Parathyroid adenoma (tissue), 2 donors: ENCODE measurements around the gene TMEM33.

Experiments used
- H2AFZ ChIP-seq: fragments of 300-600 bp; sonication (generic); one replicate; pipeline ENCODE4 v1.7.0; 2017; ENCODE audit warnings: antibody characterized with exemption, mild to moderate bottlenecking
- H3K27ac ChIP-seq: fragments of 300-600 bp; sonication (generic); one replicate; pipeline ENCODE4 v1.7.0; 2017
- H3K27me3 ChIP-seq: fragments of 300-600 bp; sonication (generic); one replicate; pipeline ENCODE4 v1.7.0; 2017; ENCODE audit warnings: low read length; ENCODE audit not compliant: control insufficient read depth, insufficient read depth
- H3K36me3 ChIP-seq: fragments of 300-600 bp; sonication (generic); one replicate; pipeline ENCODE4 v1.7.0; 2017; ENCODE audit warnings: low read length; ENCODE audit not compliant: control insufficient read depth, insufficient read depth
- H3K4me1 ChIP-seq: fragments of 300-600 bp; sonication (generic); one replicate; pipeline ENCODE4 v1.7.0; 2017; ENCODE audit warnings: control low read depth
- H3K4me2 ChIP-seq: fragments of 300-600 bp; sonication (generic); one replicate; pipeline ENCODE4 v1.7.0; 2017; ENCODE audit warnings: low read length
- H3K4me3 ChIP-seq: fragments of 300-600 bp; sonication (generic); one replicate; pipeline ENCODE4 v1.7.0; 2017; ENCODE audit warnings: low read depth, low read length
- H3K79me2 ChIP-seq: fragments of 300-600 bp; sonication (generic); one replicate; pipeline ENCODE4 v1.7.0; 2017; ENCODE audit warnings: control low read depth
- H3K9ac ChIP-seq: fragments of 300-600 bp; sonication (generic); one replicate; pipeline ENCODE4 v1.7.0; 2017; ENCODE audit warnings: mild to moderate bottlenecking
- H3K9me3 ChIP-seq: fragments of 300-600 bp; sonication (generic); one replicate; pipeline ENCODE4 v1.7.0; 2017; ENCODE audit warnings: low read length; ENCODE audit not compliant: control insufficient read depth
- CTCF ChIP-seq: fragments of 300-600 bp; sonication (generic); IDR thresholded peaks from one replicate; pipeline ENCODE4 v1.7.0; 2017; ENCODE audit warnings: antibody characterized with exemption, mild to moderate bottlenecking
- donor health status: primary hyperparathyroidism.

TMEM33 gene

GRCh38 chr4:41998019-41998418 lies 62.8 kb downstream of the TMEM33 start:
- H3K27ac ChIP-seq: no peak overlapping the region

GRCh38 chr4:41999321-41999720 lies 64.1 kb downstream of the TMEM33 start:
- Histone ChIP-seq H3K4me2 (no peak overlapping the region), H3K9me3 (no peaks in the 10 kb centered on the region), H2AFZ (no peak overlapping the region), H3K36me3 (no peaks in the 10 kb centered on the region), H3K79me2 (no peaks in the 10 kb centered on the region), H3K4me1 (no peaks in the 10 kb centered on the region), H3K27me3 (no peaks in the 10 kb centered on the region), H3K4me3 (no peak overlapping the region), H3K9ac (no peak overlapping the region), H3K27ac (no peak overlapping the region)
- TF ChIP-seq CTCF: no peak

More at GRCh38 chr4:41998019-41998418, 62.8 kb downstream of the TMEM33 start:
- Histone ChIP-seq H3K4me2 (no peak overlapping the region), H3K4me1 (no peaks in the 10 kb centered on the region), H3K9ac (no peak overlapping the region), H3K4me3 (no peak overlapping the region), H3K36me3 (no peaks in the 10 kb centered on the region), H3K27me3 (no peaks in the 10 kb centered on the region), H2AFZ (no peak overlapping the region), H3K9me3 (no peaks in the 10 kb centered on the region), H3K79me2 (no peaks in the 10 kb centered on the region)
- no peak for TF ChIP-seq CTCF

- Histone ChIP-seq H3K4me3 (no peak overlapping the region), H3K79me2 (peaks cover 9% of the 10 kb centered on the region), H3K9me3 (no peaks in the 10 kb centered on the region), H2AFZ (no peak overlapping the region), H3K4me1 (no peaks in the 10 kb centered on the region), H3K36me3 (no peaks in the 10 kb centered on the region), H3K27me3 (no peaks in the 10 kb centered on the region), H3K9ac (no peak overlapping the region), H3K27ac (no peak overlapping the region), H3K4me2 (no peak overlapping the region)
- TF ChIP-seq CTCF: no peak
Measured at GRCh38 chr4:42008011-42008786, 73.0 kb downstream of the TMEM33 start.
